Erythroblast (primary cell): ENCODE results near the gene HDGFL2.

Source experiments
- GATA1 ChIP-seq: IDR thresholded peaks from 2 replicates; pipeline ENCODE4 v1.6.1; 2011; ENCODE audit warnings: low read depth, mild to moderate bottlenecking, control low read depth, low read length, moderate library complexity
- POLR2A ChIP-seq: IDR thresholded peaks from 2 replicates; pipeline ENCODE4 v1.6.1; 2011; ENCODE audit warnings: mild to moderate bottlenecking, low read length

DNA sequence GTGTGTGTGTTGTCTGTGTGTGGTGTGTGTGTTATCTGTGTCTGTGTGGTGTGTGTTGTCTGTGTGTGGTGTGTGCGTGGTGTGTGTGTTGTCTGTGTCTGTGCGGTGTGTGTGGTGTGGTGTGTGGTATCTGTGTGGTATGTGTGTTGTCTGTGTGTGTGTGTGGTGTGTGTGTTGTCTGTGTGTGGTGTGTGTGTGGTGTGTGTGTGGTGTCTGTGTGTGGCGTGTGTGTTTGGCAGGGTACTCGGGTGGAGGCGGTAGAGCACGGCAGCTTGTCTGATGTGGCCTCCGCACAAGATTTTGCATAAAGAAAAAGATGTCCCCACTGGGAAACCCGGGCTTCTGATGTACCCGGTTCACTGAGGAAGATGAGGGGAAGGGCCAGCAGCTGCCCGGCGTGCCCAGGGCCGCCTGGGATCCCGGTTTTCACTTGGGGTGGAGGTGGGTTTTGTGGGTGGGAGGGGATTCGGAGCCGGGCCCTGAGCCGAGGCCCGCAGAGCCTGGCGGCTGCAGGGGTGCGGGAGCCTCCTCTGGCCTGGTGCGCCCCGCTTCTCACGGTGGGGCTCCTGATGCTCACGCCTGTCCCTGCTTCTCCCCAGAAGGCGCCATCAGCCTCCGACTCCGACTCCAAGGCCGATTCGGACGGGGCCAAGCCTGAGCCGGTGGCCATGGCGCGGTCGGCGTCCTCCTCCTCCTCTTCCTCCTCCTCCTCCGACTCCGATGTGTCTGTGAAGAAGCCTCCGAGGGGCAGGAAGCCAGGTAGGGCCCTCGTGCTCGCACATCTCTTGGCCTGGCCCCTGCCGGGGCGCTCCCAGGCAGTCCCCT lies 21.2 kb downstream of the HDGFL2 start:
- TF ChIP-seq POLR2A (no peak), GATA1 (no peak)
